ENCODE measurements around the gene ADA.
"Not testable (repeated sequence)": the region's sequence is repeated elsewhere in the genome, so short reads cannot be mapped to it uniquely, and the experiment has no call there.

The ADA gene

DNA sequence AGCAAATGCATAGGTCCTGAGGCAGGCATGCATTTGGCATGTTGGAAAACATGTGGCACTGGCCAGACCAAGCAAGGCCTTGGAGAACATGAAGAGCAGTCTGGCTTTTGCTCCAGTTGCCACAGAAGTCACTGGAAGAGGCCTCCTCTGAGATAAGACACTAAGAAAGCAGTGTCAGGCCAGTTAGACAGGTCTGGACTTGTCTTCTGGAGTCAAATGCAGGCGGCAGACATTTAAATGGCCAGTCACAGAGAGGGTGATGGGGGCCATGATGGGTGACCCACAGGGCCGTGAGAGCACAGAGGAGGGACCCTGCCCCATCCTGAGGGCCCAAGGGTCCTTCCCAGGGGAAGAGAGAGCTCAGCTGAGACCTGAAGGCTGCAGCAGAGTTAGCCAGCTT lies 26.7 kb upstream of the ADA start:
- no peak for DNase-seq

DNA sequence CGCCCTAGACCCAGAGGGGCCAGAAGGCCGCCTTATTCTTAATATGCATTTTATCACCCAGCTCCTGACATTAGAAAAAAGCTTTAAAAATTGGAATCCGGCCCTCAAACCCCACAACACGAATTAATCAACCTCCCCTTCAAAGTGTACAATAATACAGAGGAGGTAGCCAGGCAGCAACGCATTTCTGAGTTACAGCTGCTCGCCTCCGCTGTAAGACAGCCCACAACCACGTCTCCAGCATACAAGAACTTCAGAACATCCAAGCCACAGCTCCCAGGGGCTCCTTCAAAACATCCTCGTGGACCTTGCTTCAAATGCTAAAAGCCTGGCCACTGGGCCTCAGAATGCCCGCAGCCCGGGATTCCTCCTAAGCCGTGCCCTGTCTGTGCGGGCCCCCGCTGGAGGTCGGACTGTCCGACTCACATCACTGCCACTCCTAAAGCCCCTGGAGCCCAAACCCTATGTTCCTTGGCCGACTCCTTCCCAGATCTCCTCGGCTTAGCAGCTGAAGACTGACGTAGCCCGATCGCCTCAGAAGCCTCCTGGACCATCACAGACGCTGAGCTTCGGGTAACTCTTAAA lies 20.9 kb upstream of the ADA start:
- DNase-seq: not testable (repeated sequence)

DNA sequence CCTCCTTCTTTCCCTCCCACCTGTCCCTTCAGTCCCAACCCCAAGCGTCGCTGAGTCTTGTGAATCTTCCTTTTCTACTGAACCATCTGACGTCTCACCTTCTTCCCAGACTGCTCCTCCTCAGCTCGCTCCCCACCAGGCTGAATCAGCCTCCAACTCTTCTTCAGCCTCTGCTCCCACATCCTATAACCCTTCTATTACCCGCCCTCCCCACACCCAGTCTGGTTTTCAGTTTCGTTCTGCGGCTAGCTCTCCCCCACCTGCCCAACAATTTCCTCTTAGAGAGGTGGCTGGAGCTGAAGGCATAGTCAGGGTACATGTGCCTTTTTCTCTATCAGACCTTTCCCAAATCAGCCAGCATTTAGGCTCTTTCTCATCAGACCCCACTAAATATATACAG lies 20.0 kb upstream of the ADA start:
- peak; percentile 15 to 65 (median 42) for DNase-seq

DNA sequence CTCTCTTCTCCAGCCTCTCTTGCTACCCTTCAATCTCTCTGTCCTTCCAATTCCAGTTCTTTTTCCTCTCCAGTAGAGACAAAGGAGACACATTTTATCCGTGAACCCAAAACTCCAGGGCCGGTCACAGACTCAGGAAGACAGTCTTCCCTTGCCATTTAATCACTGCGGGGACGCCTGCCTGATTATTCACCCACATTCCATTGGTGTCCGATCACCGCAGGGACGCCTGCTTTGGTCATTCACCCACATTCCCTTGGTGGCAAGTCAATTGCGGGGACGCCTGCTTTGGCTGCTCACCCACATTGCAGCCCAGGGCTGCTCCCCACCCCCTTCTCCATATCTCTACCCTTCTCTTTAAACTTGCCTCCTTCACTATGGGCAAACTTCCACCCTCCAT lies 19.4 kb upstream of the ADA start:
- not testable (repeated sequence) for DNase-seq

DNA sequence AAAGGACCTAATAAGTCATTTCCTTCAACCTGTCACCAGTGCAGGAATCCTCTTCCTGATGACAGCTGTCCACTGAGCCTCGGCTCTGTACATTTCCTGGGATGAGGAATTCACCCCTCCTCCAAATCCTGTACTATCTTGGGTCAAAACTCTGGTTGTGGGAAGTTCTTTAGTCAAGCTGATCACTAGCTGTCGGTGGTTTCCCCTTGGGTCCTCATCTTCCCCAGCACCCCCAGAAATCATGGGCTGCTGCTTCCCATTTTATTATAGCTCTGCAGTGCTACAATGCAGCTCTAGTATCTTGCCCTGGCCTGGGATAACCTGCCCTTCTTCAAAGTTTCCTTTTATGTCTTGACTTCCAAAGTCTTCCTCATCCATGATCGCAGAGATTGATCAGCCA lies 14.6 kb upstream of the ADA start:
- DNase-seq: no peak

DNA sequence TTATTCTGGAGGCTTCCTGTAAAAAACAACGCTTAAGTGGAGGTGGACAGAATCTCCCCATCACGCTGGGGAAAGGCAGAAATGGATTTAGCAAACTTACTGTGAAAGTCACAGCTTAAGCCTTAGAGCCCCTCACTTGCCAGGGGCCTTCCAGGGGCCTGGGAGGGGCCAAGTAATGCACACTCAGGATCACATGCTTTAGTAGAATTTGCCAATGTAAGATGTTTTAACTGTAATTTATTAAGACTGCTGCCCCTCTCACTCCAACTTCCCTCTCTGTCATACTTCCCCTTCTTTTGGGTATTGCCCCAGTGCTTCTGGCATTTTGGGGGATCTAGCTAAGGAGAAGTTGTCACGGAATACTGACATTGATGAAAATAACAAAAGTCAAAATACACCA lies 12.6 kb upstream of the ADA start:
- DNase-seq: no peak

DNA sequence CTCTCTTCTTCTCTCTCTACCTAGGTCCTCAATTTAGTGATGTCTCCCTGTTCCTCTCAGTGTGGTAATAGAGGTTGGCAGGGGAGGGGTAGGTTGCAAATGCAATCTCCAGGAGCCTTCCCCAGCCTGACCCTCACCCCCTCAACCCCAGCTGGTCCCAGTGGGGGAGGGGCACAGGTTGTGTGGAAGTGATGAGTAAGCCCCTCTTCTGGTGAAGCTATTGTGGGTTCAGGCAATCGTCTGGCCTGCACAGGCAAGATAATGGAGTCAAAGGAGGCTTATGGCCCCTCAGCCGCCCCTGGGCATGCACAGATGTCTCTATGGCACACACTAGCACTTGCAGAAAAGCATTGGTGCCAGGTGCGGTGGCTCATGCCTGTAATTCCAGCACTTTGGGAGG lies 10.8 kb upstream of the ADA start:
- DNase-seq: no peak

DNA sequence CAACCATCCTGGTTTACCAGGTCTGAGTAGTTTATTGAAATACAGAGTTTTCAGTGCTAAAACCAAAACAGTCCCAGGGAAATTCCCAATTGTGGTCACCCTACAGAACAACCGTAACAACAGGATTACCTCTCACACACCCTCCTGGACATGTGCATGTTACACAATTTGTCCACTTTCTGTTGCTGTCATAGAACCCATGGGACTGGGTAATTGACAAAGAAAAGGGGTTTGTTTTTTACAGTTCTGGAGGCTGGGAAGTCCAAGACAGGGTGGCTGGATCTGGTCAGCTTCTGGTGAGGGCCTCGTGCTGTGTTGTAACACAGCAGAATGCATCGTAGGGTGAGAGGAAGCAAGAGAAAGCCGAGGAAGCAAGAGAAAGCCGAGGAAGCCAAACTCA lies 9.1 kb upstream of the ADA start:
- no peak for DNase-seq

DNA sequence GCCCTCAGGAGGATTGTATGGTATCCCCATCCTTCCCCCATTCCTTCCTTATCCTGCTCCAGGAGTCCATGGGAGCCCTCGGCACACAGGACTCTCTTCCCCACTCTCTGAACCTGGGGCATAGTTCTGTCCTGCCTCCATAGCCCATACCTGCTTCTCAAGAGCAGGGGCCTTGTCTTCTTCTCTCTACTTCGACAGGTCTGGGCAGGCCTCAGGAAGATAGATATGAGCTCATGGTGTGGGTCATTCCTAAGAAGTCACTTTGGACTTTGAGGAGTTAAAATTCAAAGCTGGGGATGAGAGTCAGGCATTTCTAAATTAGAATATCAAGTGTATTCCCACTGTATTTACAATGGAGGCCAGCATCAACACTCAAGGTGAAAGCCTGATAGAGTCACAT lies 8.4 kb upstream of the ADA start:
- DNase-seq: no peak

DNA sequence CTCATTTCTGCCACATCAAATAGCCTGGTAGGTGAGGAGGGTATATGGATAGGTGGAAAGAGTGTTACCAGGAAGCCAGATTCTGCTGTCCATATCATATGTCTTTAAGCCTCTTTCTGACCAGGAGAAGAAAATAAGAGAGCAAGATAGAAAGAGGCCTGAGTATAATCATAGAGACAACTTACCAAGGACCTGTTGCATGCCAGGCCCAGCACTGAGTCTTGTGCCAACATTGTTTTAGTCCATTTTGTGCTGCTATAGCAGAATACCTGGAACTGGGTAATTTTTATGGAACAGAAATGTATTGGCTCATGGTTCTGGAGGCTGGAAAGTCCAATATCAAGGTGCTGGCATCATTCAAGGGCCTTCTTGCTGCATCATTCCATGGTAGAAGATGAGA lies 7.3 kb upstream of the ADA start:
- DNase-seq: no peak

DNA sequence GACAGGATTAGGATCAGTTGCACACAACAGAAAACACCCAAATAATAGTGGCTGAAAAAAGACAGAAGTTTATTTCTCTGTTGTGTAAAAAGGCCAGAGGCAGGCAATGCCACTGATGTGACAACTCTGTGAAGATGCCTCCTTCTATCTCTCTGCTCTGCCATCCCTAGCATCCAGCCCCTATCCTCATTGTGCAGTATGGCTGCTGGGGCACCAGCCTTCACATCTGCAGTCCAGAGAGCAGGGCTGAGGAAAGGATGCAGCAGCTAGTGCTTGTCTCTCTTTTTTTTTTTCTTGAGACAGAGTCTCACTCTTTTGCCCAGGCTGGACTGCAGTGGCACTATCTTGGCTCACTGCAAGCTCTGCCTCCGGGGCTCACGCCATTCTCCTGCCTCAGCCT lies 6.4 kb upstream of the ADA start:
- no peak for DNase-seq

DNA sequence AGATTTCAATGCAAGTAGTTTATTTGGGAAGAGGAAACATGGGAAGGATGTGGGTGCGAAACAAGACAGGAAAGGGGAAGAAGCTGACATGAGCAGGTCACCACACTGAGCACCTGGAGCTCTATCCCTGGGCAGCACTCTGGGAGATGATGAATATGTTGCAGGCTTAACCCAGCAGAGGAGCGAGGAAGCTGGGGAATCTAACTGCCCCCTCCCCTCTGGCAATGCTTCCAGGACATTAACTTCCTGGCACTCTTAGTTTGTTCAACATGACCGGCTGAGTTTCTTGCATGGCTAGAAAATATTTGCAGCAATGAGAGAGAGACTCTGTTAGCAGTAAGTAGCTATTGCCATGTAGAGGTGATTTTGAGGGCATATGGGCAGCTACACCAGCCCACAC lies 4.9 kb upstream of the ADA start:
- no peak for DNase-seq

DNA sequence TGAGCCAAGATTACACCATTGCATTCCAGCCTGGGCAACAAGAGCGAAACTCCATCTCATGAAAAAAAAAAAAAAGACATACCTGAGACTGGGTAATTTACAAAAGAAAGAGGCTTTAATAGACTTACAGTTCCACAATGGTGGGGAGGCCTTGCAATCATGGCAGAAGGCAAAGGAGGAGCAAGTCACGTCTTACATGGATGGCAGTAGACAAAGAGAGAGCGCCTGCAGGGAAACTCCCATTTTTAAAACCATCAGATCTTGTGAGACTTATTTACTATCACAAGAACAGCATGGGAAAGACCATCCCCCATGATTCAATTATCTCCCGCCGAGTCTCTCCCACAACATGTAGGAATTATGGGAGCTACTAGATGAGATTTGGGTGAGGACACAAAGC lies 2.7 kb upstream of the ADA start:
- not testable (repeated sequence) for DNase-seq

DNA sequence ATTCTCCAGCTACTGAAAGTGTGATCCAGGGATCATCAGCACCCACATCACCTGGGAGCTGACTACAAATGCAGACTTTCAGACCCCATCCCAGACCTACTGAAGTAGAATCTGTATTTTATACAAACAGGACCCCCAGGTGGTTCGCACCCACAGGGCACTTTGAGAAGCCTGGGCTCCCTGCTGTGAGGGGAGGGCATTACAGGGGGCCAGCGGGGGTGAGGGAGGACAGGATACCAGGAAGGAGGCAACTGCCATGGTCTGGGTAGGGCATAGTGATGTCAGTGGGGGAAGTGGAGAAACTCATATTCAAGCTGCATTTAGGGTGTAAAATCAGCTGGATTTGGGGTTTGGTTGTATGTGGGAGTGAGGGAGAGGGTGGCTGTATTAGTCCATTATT lies 2.0 kb upstream of the ADA start:
- no peak for DNase-seq

DNA sequence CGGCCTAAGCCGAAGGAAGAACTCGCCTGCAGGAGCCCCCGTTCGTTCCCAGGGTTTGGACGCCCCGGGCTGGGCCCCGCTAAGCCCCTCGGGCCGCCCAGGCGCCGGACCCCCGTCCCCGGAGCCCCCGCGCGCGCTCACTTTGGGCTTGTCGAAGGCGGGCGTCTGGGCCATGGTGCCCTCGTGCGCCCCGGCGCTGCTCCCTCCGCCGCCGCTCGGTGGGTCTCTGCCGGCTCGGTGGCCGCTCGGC lies 140 bp downstream of the ADA start:
- DNase-seq: peak in 1 of 6 experiments; percentile 48

DNA sequence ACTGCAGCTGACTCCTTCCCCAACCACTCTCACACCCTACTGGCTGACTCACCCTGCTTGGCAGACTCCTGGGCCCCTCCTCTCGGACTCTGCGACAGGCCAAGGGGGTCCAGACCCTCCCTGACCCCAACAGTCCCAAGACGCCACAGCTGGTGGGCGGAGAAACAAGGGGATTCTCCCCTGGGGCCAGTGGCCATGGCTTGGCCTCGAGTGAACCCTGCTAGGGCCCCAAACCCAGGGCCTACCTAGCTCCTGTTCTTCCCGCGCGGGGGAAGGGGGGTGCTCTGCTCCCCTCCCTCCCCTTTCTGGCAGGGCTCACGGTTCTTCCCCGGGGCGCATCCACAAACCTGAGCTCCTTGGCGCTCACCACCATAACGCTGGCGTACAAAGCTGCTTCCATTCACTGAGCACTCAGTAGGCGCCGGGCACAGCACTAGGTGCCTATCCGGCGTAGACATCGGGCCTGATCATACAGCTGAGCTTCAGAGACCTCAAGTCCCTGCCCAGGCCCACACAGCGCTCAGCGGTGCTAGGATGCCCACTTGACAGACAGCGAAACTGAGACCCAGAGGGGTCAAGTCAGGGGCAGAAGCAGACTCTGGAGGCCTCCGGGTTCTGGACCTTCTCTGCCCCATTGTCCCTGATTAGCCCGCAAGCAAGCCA lies 597 bp downstream of the ADA start:
- peak; percentile 7 to 44 (median 26) for DNase-seq

DNA sequence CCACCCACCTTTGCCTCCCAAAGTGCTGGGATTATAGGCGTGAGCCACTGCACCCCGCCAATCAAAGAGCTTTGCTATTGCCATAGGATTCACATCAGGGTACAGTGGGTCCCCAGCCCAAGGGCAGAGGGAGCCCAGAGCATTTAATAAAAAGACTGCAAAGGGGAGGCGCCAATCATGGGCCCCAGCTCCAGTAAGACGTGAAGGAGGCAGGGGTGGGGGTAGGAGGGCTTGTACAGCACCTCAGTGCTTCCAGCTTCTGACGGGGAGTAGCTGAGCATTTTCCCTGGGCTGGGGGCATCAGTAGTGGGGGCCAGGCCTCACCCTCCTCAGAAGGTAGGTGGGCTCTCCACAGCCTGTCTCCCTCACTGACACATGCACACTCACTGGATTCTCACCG lies 1.5 kb downstream of the ADA start:
- DNase-seq: peak in 1 of 6 experiments; percentile 11

DNA sequence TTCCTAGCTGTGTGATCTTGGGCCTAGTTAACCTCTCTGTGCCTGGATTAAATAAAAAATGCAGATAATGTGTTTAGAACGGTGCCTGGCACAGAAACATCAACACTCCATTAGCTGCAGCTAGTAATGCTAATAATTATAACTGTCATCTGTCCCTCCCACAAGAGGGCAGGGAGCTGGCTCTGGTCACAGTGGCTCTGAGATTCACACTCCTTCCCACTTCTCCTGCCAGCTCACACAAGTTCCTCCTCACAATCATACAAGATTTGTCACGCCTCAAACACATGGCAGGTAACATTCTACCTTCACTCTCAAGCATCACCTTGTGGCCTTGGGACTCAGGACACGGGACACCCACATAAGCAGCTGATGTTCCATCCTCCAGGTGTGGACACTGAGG lies 2.4 kb downstream of the ADA start:
- DNase-seq: no peak

DNA sequence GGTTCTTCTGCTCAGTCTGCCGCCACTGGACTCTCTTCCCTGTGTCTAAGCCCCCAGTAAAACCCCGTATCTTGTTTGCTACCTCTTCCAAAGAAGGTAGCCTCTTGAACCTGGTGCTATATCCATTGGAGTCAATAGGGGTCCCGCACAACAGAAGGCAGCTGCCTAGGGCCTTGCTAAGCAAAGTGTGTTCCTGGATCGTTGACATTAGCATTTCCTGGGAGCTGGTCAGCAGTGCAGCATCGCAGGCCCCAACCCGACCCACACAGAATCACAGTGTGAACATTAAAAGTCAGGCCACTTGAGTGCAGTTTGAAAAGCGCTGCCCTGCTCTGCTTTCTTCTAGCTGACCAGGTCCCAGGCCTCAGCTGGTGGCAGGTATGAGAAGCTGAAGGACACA lies 2.9 kb downstream of the ADA start:
- no peak for DNase-seq

DNA sequence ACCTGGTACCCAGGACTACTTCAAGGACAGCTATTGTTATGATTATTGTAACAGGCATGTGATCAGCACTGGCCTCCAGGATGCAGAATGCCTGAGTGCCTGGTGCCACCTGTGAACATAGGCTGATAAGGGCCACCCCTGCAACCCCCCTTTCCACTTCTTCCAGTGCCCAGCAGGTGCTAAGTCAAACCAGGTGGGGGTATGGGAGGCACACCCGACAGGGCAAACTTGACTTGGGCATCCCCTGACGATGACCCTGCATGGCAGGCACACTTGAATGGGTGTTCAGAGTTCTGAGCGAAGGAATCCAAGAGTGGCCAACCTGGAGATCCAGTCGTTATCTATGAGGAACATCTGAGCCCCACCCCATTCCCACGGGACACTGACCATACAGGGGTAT lies 3.4 kb downstream of the ADA start:
- DNase-seq: no peak

DNA sequence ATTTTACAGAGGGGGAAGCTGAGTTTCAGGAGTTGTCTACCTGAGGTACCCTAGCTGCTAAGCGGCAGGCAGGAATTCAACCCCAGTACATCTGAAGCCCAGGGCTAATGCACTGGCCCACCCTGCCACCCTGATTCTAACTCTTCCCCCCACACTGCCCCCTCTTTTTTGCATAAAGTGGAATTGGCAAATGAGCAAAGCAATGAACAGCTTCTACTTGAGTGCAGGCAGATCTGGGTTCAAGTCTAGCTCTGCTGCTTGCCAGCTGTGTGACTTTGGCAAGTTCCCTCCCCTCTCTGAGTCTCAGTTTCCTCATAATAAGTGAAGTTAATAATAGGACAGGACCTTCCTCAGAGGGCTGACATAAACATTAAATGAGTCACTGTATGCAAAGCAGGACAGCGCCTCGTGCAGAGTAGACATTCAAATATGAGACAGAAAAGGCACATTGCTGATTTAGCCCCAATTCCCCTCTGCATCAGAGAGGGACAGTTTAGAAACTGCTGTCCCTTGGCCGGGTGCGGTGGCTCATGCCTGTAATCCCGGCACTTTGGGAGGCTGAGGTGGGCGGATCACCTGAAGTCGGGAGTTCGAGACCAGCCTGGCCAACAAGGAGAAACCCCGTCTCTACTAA lies 4.7 kb downstream of the ADA start:
- DNase-seq: no peak

DNA sequence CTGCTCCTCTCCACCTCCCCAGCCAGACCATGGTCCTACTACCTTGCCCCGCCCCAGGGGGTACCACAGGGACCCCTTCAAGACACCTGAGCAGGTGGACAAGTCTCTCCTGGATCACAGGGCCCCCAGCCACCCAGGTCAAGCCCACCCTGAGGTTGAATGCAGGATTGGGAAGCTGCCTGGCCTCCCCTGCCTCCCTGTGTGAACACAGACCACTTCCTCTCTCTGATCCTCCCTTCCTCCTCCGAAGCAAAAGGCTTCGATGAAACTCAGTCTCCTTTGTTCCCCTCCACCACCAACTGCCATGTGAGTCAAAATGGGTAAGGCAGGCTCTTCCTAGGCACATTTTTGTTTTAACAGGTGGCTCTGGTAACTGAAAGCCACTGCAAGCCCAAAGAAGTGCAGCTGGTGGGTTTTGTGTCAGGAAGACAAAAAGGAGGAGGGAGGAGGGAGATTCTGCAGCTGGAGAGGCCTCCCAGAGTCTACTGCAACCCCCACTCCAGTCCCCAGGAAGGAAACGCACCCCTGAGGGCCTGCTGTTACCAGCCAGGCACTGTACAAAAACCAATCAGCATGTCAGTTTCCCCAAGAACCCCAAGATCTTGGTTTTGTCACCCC lies 5.4 kb downstream of the ADA start:
- DNase-seq: peak in 4 of 6 experiments; percentile 2 to 57 (median 28)

DNA sequence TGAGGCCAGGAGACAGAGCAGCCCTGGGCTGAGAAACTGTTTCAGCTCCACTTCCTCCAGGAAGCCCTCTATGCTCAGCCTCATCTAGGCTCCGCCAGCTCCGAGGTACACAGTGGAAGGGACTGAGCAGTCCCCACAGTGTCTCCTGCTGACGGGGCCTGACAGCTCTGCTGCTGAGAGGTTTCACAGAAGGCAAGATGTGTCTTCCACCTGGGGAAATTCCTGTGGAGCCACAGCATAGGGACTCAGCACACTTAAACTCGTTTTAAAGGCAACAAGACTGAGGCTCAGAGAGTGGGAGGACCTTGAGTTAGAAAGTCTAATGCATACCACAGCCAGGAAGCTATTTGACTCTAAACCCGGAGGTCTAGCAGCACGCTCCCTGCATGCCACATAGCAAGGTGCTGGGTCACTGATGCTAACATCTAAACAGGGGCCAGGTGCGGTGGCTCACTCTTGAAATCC lies 6.8 kb downstream of the ADA start:
- DNase-seq: peak in 5 of 6 experiments; percentile 27 to 48 (median 40)

DNA sequence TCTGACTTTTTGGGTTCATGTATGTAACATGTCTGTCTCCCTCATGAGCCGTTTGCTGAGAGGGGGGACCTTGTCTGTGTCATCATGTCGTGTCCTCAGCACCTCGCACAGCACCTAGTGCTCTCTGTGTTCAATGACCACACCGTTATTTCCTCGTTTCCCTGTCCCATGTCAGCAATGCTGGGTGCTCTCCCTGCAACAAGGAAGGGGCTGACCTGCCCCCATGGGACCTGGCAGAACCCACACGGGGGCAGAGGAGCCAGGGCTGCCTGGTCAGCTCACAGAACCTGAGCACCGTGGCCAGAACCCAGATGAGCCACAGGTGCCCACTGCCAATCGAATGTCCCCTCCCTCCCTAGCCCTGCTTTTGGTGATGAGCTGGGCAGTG lies 7.3 kb downstream of the ADA start:
- peak in 1 of 6 experiments; percentile 16 for DNase-seq

Measured in stimulated activated naive CD4-positive, alpha-beta T cell (primary cell).